Loucy (cell line): ENCODE measurements around the gene EARS2.

ENCODE experiments used
- H2AFZ ChIP-seq: fragments of 200-600 bp; sonication (generic); 2 replicates; pipeline ENCODE4 v1.6.0; 2016; ENCODE audit warnings: antibody characterized with exemption, mild to moderate bottlenecking, low read length, moderate library complexity
- H3F3A ChIP-seq: fragments of 200-600 bp; 2 replicates; pipeline ENCODE4 v1.6.0; 2016; ENCODE audit warnings: antibody characterized with exemption, low read depth, mild to moderate bottlenecking
- H3K27me3 ChIP-seq: fragments of 200-600 bp; sonication (generic); 2 replicates; pipeline ENCODE4 v1.6.1; 2014; ENCODE audit warnings: low read length, mild to moderate bottlenecking; ENCODE audit not compliant: insufficient read depth, poor library complexity, severe bottlenecking
- H3K36me3 ChIP-seq: fragments of 200-600 bp; sonication (generic); 2 replicates; pipeline ENCODE4 v1.6.1; 2016; ENCODE audit warnings: low read length; ENCODE audit not compliant: insufficient read depth
- H3K4me1 ChIP-seq: fragments of 200-600 bp; sonication (generic); 2 replicates; pipeline ENCODE4 v1.5.1; 2014; ENCODE audit warnings: low read length, mild to moderate bottlenecking; ENCODE audit not compliant: insufficient read depth, poor library complexity, severe bottlenecking
- H3K4me2 ChIP-seq: fragments of 200-600 bp; sonication (generic); 2 replicates; pipeline ENCODE4 v1.6.0; 2014; ENCODE audit warnings: antibody characterized with exemption, low read length, low read depth, mild to moderate bottlenecking; ENCODE audit not compliant: poor library complexity, severe bottlenecking
- H3K4me3 ChIP-seq: fragments of 200-600 bp; sonication (generic); 2 replicates; pipeline ENCODE4 v1.5.1; 2014; ENCODE audit warnings: low read length, mild to moderate bottlenecking, mixed read lengths; ENCODE audit not compliant: poor library complexity, severe bottlenecking
- H3K79me2 ChIP-seq: fragments of 200-600 bp; sonication (generic); 2 replicates; pipeline ENCODE4 v1.6.1; 2014; ENCODE audit warnings: low read length; ENCODE audit not compliant: insufficient read depth
- H3K9ac ChIP-seq: fragments of 200-600 bp; sonication (generic); 2 replicates; pipeline ENCODE4 v1.6.0; 2014; ENCODE audit warnings: mild to moderate bottlenecking, low read depth, low read length, moderate library complexity; ENCODE audit not compliant: poor library complexity, severe bottlenecking
- H3K9me2 ChIP-seq: fragments of 200-600 bp; sonication (generic); replicated peaks from 2 replicates; pipeline ENCODE4 v1.6.1; 2016; ENCODE audit warnings: low read depth, low read length, mixed read lengths
- H3K9me3 ChIP-seq: fragments of 200-600 bp; sonication (generic); 2 replicates; pipeline ENCODE4 v1.6.1; 2014; ENCODE audit warnings: mild to moderate bottlenecking, antibody characterized with exemption, low read length, low read depth; ENCODE audit not compliant: insufficient read depth
- H4K20me1 ChIP-seq: fragments of 200-600 bp; sonication (generic); 2 replicates; pipeline ENCODE4 v1.6.0; 2014; ENCODE audit warnings: antibody characterized with exemption, low read length, mild to moderate bottlenecking; ENCODE audit not compliant: insufficient read depth, poor library complexity, severe bottlenecking
- EZH2phosphoT487 ChIP-seq: fragments of 200-600 bp; IDR thresholded peaks from 2 replicates; pipeline ENCODE4 v1.6.1; 2018; ENCODE audit warnings: antibody characterized with exemption, mild to moderate bottlenecking, moderate library complexity, borderline replicate concordance
- TF ChIP-seq, protein P1 (sequence below): fragments of 200-600 bp; sonication (generic); conservative IDR thresholded peaks from 2 replicates; pipeline ENCODE4 v1.5.1; 2014; ENCODE audit warnings: mild to moderate bottlenecking, antibody characterized with exemption, low read length

Gene EARS2

DNA sequence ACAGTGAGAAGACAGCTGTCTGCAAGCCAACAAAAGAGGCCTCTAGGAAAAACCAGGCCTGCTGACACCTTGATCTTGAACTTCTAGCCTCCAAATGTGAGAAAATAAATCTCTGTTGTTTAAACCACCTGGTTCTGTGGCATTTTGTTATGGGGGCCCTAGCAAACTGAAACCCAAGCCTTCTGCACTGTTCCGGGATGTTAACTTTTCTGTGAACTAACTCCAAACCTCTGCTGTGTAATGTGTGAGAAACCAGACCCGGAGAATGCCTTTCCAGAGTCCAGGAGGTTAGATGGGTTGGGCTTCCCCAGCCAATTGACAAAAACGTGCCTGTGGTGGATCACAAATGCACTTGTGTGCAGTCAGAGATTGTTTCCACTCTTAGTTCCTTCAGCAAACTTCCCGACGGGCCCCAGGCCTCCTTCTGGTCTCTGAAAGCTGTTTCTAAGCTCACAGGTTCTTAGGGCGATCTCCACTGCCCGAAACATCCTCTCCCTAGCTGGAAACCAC is 33.2 kb downstream of the EARS2 start:
- Histone ChIP-seq H3F3A (no peaks in the 10 kb centered on the region), H3K27me3 (no peaks in the 10 kb centered on the region), H3K9me3 (no peaks in the 10 kb centered on the region), H3K4me1 (no peaks in the 10 kb centered on the region), H4K20me1 (no peaks in the 10 kb centered on the region), H3K4me3 (no peak overlapping the region), H3K36me3 (peaks cover 11% of the 10 kb centered on the region; the same call in 1 of the 2 replicates), H3K4me2 (no peak overlapping the region), H3K9me2 (no peaks in the 10 kb centered on the region), H3K79me2 (no peaks in the 10 kb centered on the region), H2AFZ (no peak overlapping the region), H3K9ac (no peak overlapping the region)
- no peak for TF ChIP-seq EZH2phosphoT487
- TF ChIP-seq, protein P1, sequence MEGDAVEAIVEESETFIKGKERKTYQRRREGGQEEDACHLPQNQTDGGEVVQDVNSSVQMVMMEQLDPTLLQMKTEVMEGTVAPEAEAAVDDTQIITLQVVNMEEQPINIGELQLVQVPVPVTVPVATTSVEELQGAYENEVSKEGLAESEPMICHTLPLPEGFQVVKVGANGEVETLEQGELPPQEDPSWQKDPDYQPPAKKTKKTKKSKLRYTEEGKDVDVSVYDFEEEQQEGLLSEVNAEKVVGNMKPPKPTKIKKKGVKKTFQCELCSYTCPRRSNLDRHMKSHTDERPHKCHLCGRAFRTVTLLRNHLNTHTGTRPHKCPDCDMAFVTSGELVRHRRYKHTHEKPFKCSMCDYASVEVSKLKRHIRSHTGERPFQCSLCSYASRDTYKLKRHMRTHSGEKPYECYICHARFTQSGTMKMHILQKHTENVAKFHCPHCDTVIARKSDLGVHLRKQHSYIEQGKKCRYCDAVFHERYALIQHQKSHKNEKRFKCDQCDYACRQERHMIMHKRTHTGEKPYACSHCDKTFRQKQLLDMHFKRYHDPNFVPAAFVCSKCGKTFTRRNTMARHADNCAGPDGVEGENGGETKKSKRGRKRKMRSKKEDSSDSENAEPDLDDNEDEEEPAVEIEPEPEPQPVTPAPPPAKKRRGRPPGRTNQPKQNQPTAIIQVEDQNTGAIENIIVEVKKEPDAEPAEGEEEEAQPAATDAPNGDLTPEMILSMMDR, result no peak

DNA sequence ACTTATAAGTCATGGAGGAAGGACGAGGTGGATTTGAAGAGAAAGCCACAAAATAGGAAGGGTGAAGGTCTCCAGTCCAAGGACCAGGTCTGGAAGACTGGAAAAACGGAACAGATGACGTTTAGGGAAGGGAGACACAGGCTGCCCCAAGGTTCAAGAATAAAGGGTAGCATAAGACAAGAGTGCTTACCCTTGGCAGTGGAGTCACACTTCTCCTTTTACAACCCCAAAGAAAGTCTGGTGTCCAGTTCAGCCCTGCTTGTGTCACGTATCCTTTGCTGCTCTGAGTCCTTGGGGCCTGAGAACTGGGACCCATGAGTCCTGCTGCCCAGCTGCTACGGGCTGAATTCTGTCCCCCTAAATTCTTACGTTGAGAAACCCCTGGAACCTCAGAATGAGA is 33.8 kb downstream of the EARS2 start:
- H3K9ac ChIP-seq, result no peak overlapping the region
- H3F3A ChIP-seq, result no peaks in the 10 kb centered on the region
- H4K20me1 ChIP-seq, result no peaks in the 10 kb centered on the region
- H3K4me1 ChIP-seq, result peaks cover 3% of the 10 kb centered on the region
- TF ChIP-seq EZH2phosphoT487, result no peak
- TF ChIP-seq, protein P1, result no peak
- no peaks in the 10 kb centered on the region for H3K9me2 ChIP-seq
- H3K4me2 ChIP-seq, result no peak overlapping the region
- no peak overlapping the region for H2AFZ ChIP-seq
- no peaks in the 10 kb centered on the region for H3K79me2 ChIP-seq
- H3K27me3 ChIP-seq, result no peaks in the 10 kb centered on the region
- peaks cover 10% of the 10 kb centered on the region; the same call in 1 of the 2 replicates for H3K36me3 ChIP-seq
- no peaks in the 10 kb centered on the region for H3K9me3 ChIP-seq
- no peak overlapping the region for H3K4me3 ChIP-seq

DNA sequence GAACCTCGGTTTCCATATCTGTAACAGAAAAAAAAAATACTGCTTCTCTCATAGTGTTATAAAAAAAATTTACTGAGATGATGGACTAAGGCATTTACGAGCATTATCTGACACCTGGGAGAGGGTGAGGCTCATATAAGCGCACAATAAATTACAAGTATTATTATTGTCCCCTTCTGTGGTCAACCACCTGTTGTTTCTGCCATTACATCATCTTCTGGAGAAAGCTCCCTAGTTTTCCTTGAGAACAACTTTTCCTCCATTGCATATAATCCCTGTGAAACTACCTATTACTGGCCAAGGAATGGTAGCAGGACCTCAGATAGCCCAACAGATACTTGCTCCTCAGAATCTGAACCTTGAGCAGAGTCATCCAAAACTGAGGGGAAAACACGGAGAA is 35.2 kb downstream of the EARS2 start:
- TF ChIP-seq, protein P1, result no peak
- no peak for TF ChIP-seq EZH2phosphoT487
- no peak overlapping the region for H3K4me2 ChIP-seq
- no peaks in the 10 kb centered on the region for H3K9me2 ChIP-seq
- H4K20me1 ChIP-seq, result no peaks in the 10 kb centered on the region
- H3K36me3 ChIP-seq, result peaks cover 10% of the 10 kb centered on the region; the same call in 1 of the 2 replicates
- H2AFZ ChIP-seq, result no peak overlapping the region
- H3K27me3 ChIP-seq, result no peaks in the 10 kb centered on the region
- no peak overlapping the region for H3K4me3 ChIP-seq
- H3K9me3 ChIP-seq, result no peaks in the 10 kb centered on the region
- no peaks in the 10 kb centered on the region for H3K79me2 ChIP-seq
- H3K4me1 ChIP-seq, result peaks cover 4% of the 10 kb centered on the region
- H3K9ac ChIP-seq, result no peak overlapping the region
- no peaks in the 10 kb centered on the region for H3F3A ChIP-seq
